ENCODE data around the gene GP9.

GRCh38 chr3:129065016-129065719, 4.6 kb downstream of the GP9 start:
- TF ChIP-seq KDM1A (IDR thresholded peaks at IDR 0.05; ENCODE audit: low read depth) (no peak), PHF8 (IDR thresholded peaks at IDR 0.05; ENCODE audit: borderline replicate concordance, low read depth) (no peak), NR3C1 (IDR thresholded peaks at IDR 0.05) (no peak), NPAS2 (CRISPR knock-in tag; IDR thresholded peaks at IDR 0.05; ENCODE audit: borderline replicate concordance) (no peak), TFCP2L1 (CRISPR knock-in tag; IDR thresholded peaks at IDR 0.05) (no peak), POLR2A (IDR thresholded peaks at IDR 0.05; ENCODE audit: low read length) (no peak), POLR2AphosphoS2 (conservative IDR thresholded peaks at IDR 0.05; ENCODE audit: low read length) (no peak)
- TF ChIP-seq, protein P1, sequence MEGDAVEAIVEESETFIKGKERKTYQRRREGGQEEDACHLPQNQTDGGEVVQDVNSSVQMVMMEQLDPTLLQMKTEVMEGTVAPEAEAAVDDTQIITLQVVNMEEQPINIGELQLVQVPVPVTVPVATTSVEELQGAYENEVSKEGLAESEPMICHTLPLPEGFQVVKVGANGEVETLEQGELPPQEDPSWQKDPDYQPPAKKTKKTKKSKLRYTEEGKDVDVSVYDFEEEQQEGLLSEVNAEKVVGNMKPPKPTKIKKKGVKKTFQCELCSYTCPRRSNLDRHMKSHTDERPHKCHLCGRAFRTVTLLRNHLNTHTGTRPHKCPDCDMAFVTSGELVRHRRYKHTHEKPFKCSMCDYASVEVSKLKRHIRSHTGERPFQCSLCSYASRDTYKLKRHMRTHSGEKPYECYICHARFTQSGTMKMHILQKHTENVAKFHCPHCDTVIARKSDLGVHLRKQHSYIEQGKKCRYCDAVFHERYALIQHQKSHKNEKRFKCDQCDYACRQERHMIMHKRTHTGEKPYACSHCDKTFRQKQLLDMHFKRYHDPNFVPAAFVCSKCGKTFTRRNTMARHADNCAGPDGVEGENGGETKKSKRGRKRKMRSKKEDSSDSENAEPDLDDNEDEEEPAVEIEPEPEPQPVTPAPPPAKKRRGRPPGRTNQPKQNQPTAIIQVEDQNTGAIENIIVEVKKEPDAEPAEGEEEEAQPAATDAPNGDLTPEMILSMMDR (IDR thresholded peaks at IDR 0.05), result no peak
